Stimulated activated naive CD8-positive, alpha-beta T cell treated with anti-CD3 and anti-CD28 coated beads, Interleukin-15, Interleukin-2, amounts not matched to agents 100 ng/mL and 50 ng/mL, for 24 hours (primary cell): ENCODE measurements around the gene ZNF317.
A peak's percentile ranks its signal among the peaks of the same experiment; 100 is the strongest.
"Not testable (repeated sequence)": the region's sequence is repeated elsewhere in the genome, so short reads cannot be mapped to it uniquely, and the experiment has no call there.

Experiments used
- H3K27ac Mint-ChIP-seq: one replicate; pipeline ENCODE4 v1.8.0; 2021; ENCODE audit warnings: mild to moderate bottlenecking, mixed read lengths
- H3K27me3 Mint-ChIP-seq: one replicate; pipeline ENCODE4 v1.8.0; 2021; ENCODE audit warnings: mixed read lengths
- H3K36me3 Mint-ChIP-seq: one replicate; pipeline ENCODE4 v1.8.0; 2021; ENCODE audit warnings: low read depth, mixed read lengths
- H3K4me1 Mint-ChIP-seq: one replicate; pipeline ENCODE4 v1.8.0; 2021; ENCODE audit warnings: low read depth, mixed read lengths
- H3K4me3 Mint-ChIP-seq: one replicate; pipeline ENCODE4 v1.8.0; 2021; ENCODE audit warnings: mild to moderate bottlenecking, mixed read lengths
- H3K9me3 Mint-ChIP-seq: one replicate; pipeline ENCODE4 v1.8.0; 2021; ENCODE audit warnings: mixed read lengths

The ZNF317 gene

DNA sequence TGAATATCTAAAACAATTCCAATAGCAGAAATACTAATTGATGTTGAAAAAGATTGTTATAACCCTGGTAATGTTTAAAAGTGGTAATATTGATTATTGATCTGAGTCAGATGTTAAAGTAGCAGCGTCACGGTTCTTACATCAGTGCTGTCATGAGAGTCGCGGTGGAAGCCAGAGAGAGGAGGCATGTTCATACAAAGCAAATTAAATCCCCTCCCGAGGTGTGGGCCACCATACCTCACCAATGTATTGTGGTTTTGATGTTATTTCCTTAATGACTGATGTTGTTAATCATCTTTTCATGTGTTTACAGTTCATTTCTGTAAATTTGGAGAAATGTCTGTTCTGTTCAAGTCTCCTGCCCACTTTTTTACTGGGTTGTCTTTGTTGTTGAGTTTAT is 11.2 kb downstream of the ZNF317 start:
- Mint-ChIP-seq H3K27ac (no peak overlapping the region), H3K4me3 (no peak overlapping the region), H3K4me1 (peaks cover 81% of the 10 kb centered on the region), H3K9me3 (peaks cover 22% of the 10 kb centered on the region), H3K27me3 (no peaks in the 10 kb centered on the region), H3K36me3 (peaks cover 96% of the 10 kb centered on the region)

DNA sequence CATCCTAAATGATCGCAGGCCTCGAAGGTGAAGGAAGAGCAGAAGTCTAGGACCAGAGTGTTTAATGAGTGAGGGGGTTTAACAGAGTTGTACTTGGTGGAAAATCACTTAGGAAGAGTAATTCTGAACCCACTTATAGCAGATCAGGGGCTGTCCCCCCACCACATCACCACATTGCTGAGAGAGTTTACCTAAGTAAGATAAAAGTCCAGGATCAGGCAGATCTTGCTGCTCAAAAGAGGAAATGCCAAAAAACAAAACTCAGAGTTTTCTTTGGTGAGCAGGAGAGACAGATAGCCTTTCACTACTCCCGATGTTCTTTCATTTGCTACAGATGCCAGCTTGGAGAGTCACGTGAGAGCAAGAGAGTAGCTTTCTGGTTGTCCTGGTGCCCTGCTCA is 15.4 kb downstream of the ZNF317 start:
- H3K27ac Mint-ChIP-seq: peak overlapping the region; percentile 42
- peaks cover 45% of the 10 kb centered on the region for H3K4me1 Mint-ChIP-seq
- peaks cover 14% of the 10 kb centered on the region for H3K9me3 Mint-ChIP-seq
- H3K27me3 Mint-ChIP-seq: no peaks in the 10 kb centered on the region
- H3K36me3 Mint-ChIP-seq: peaks cover 100% of the 10 kb centered on the region
- H3K4me3 Mint-ChIP-seq: no peak overlapping the region

DNA sequence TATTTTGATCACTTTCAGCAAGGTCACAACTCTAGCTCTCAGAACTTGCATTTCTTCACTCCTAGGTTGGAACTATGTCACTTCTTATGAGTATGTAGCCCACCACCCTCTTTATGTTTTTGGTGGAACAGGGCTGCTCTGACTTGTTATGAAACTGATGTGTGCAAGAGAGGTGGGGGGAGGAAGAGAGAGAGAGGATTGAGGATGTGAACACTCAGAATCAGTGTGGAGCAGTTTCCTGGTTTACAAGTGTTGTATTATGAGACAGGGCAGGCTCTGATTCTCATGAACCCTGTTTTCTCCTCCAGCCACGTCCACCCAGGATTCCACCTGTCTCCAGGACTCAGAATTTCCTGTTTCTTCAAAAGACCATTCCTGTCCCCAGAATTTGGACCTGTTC is 16.1 kb downstream of the ZNF317 start:
- peaks cover 100% of the 10 kb centered on the region for H3K36me3 Mint-ChIP-seq
- H3K4me3 Mint-ChIP-seq: no peak overlapping the region
- H3K4me1 Mint-ChIP-seq: peaks cover 38% of the 10 kb centered on the region

DNA sequence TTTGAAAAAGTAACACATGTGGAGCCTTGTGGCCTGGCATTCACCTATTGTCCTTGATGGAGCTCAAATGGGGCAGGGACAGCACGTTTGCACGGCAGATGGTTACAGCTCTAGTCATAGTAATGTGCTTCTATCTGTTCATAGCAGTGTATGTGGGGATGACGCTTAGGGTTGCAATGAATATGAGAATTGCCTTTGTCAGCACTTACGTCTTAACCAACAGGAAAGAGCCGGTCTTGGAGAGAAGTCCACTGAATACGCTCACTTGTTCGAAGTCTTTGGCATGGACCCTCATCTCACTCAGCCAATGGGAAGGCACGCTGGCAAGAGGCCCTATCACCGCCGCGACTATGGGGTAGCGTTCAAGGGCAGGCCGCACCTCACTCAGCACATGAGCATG is 19.7 kb downstream of the ZNF317 start:
- H3K36me3 Mint-ChIP-seq: peaks cover 98% of the 10 kb centered on the region

More for the DNA sequence above, 16.1 kb downstream of the ZNF317 start:
- Mint-ChIP-seq H3K9me3 (peaks cover 13% of the 10 kb centered on the region), H3K27ac (no peak overlapping the region), H3K27me3 (no peaks in the 10 kb centered on the region)

DNA sequence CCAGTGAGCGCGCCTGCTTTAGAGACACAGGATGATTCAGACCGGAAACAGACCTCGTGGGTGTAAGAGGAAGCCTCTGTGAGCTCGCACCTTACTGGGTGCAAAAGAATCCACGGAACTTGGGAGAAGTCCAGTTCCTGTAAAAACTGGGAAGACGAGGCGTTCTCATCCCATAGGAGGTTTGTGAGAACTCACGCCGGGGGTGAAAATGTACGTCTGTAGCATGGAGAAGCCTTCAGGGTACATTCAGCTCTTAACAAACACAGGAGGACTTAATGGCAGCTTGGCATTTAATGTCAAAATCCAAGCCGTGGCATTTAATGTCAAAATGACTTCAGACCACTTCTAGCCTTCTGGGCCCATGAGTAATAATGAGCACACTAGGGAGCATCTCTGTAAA is 21.2 kb downstream of the ZNF317 start:
- Mint-ChIP-seq H3K27me3 (no peaks in the 10 kb centered on the region), H3K4me1 (no peaks in the 10 kb centered on the region), H3K27ac (no peak overlapping the region), H3K9me3 (peaks cover 19% of the 10 kb centered on the region), H3K36me3 (peaks cover 97% of the 10 kb centered on the region), H3K4me3 (no peak overlapping the region)

More for the DNA sequence above, 19.7 kb downstream of the ZNF317 start:
- Mint-ChIP-seq H3K27me3 (no peaks in the 10 kb centered on the region), H3K27ac (no peak overlapping the region), H3K9me3 (peaks cover 15% of the 10 kb centered on the region), H3K4me1 (peaks cover 14% of the 10 kb centered on the region), H3K4me3 (no peak overlapping the region)

- Mint-ChIP-seq H3K4me1 (no peaks in the 10 kb centered on the region), H3K27me3 (no peaks in the 10 kb centered on the region)
Measured at GRCh38 chr19:9165261-9165660, 25.1 kb downstream of the ZNF317 start.

GRCh38 chr19:9166846-9167245 is 26.6 kb downstream of the ZNF317 start:
- Mint-ChIP-seq H3K27ac (no peak overlapping the region), H3K4me3 (no peak overlapping the region), H3K4me1 (no peaks in the 10 kb centered on the region), H3K27me3 (no peaks in the 10 kb centered on the region), H3K36me3 (peaks cover 52% of the 10 kb centered on the region), H3K9me3 (peaks cover 6% of the 10 kb centered on the region)

More at GRCh38 chr19:9165261-9165660, 25.1 kb downstream of the ZNF317 start:
- peaks cover 68% of the 10 kb centered on the region for H3K36me3 Mint-ChIP-seq
- H3K4me3 Mint-ChIP-seq: no peak overlapping the region
- no peak overlapping the region for H3K27ac Mint-ChIP-seq
- peaks cover 19% of the 10 kb centered on the region for H3K9me3 Mint-ChIP-seq

DNA sequence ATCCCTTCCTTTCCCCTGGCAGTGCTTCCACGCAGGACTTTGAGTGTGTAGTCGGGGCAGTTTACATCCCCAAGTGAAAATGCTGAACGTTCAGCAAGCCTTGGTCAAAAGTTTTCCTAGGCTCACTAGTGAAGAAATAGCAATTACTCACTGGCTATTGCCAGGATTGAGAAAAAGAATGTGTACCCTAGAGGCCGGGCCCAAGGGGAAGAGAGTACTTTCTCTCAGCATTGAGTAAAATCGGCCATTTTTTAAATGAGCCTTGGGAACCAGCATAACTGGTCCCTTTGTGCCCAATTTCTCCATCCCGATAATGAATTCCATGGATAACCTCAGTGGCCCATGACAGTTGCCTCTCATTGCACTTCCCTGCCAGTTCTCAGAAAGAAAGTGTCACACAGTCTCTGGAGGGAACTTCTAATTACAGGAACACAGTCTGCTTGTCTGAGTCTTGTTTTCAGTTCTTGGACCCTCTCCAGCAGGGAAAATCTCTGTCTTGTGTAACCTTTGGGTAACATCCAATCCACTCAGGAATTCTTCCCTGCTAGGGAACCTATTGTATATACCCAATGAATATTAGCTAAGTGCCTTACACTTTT is 31.3 kb downstream of the ZNF317 start:
- H3K9me3 Mint-ChIP-seq: no peaks in the 10 kb centered on the region
- H3K27ac Mint-ChIP-seq: no peak overlapping the region
- H3K27me3 Mint-ChIP-seq: no peaks in the 10 kb centered on the region
- H3K4me3 Mint-ChIP-seq: no peak overlapping the region
- H3K4me1 Mint-ChIP-seq: no peaks in the 10 kb centered on the region
- peaks cover 9% of the 10 kb centered on the region for H3K36me3 Mint-ChIP-seq

GRCh38 chr19:9175326-9175725 is 35.1 kb downstream of the ZNF317 start:
- peaks cover 4% of the 10 kb centered on the region for H3K27me3 Mint-ChIP-seq
- no peaks in the 10 kb centered on the region for H3K36me3 Mint-ChIP-seq
- H3K9me3 Mint-ChIP-seq: no peaks in the 10 kb centered on the region
- H3K4me3 Mint-ChIP-seq: no peak overlapping the region
- H3K27ac Mint-ChIP-seq: no peak overlapping the region
- H3K4me1 Mint-ChIP-seq: no peaks in the 10 kb centered on the region

DNA sequence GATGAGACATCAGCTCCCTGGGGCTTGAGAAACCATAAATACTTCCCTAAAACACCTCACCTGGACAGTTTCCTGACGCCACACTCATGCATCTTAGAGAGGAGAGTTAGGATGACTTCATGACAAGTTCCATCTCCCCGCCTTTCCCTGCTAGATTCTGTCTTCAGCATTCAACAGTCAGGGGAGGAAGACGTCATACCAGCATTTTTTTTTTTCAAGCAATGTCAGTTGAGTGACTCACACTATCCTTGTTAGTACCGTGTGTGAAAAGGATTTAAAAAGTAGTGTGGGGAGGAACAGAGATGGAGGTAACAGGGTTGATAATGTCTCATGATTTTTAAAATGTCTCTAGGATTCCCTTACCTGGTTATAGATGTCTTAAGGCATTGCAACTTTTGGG is 38.7 kb downstream of the ZNF317 start, which contains the start of gene OR7D2:
Gene OR7D2 (plus strand): TSS at position 79 of the 400 bp plus-strand sequence. CDS start 6,803 bp downstream, outside the sequence.
- H3K36me3 Mint-ChIP-seq: no peaks in the 10 kb centered on the region
- H3K27ac Mint-ChIP-seq: no peak within 1 kb of the TSS
- peaks cover 4% of the 10 kb centered on the region for H3K27me3 Mint-ChIP-seq
- no peaks in the 10 kb centered on the region for H3K9me3 Mint-ChIP-seq
- H3K4me1 Mint-ChIP-seq: no peaks in the 10 kb centered on the region
- H3K4me3 Mint-ChIP-seq: no peak within 1 kb of the TSS

DNA sequence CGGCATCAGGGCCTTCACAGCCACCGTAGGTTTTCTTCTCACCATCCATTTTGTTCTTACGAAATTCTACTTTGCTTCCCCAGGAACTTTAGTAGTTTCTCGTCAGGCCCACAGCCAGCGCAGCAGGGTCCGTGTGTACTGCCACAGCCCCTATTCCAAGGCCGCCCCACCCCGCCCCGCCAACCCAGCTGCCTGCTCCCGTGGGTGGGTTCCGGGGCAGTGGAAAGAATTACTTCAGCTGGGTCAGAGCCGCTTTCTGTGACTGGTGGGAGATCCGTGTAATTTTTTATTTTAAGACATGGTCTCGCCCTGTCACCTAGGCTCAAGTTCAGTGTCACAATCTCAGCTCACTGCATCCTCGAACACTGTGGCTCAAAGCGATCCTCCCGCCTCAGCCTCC is 42.8 kb downstream of the ZNF317 start:
- H3K9me3 Mint-ChIP-seq: no peaks in the 10 kb centered on the region
- no peak overlapping the region for H3K4me3 Mint-ChIP-seq
- H3K4me1 Mint-ChIP-seq: no peaks in the 10 kb centered on the region
- H3K27me3 Mint-ChIP-seq: peaks cover 2% of the 10 kb centered on the region
- H3K27ac Mint-ChIP-seq: no peak overlapping the region
- no peaks in the 10 kb centered on the region for H3K36me3 Mint-ChIP-seq

GRCh38 chr19:9187191-9187590 is 47.0 kb downstream of the ZNF317 start:
- Mint-ChIP-seq H3K4me1 (no peaks in the 10 kb centered on the region), H3K9me3 (no peaks in the 10 kb centered on the region)

DNA sequence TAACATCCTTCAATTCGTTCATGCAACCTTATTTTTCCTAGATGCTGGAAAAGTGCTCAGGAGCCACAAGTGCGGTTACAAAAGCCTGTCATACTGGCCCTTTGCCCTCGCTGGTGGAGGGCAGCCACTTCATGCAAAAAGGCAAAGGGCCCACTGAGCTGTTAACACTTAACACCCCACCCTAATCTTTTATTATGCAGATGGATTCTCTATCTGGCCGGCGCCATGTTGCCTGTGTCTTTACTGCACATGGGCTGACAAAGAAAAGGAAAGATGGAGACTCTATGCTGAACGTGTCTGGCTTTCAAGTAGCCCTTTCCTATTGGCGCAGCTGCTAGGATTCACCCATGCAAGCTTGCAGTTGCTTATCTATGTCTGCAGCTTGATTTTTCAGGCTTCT is 49.3 kb downstream of the ZNF317 start:
- Mint-ChIP-seq H3K4me3 (no peak overlapping the region), H3K27me3 (peaks cover 20% of the 10 kb centered on the region), H3K27ac (no peak overlapping the region), H3K9me3 (no peaks in the 10 kb centered on the region), H3K4me1 (no peaks in the 10 kb centered on the region), H3K36me3 (no peaks in the 10 kb centered on the region)

More at GRCh38 chr19:9187191-9187590, 47.0 kb downstream of the ZNF317 start:
- Mint-ChIP-seq H3K27me3 (peaks cover 9% of the 10 kb centered on the region), H3K4me3 (no peak overlapping the region), H3K36me3 (no peaks in the 10 kb centered on the region), H3K27ac (no peak overlapping the region)

DNA sequence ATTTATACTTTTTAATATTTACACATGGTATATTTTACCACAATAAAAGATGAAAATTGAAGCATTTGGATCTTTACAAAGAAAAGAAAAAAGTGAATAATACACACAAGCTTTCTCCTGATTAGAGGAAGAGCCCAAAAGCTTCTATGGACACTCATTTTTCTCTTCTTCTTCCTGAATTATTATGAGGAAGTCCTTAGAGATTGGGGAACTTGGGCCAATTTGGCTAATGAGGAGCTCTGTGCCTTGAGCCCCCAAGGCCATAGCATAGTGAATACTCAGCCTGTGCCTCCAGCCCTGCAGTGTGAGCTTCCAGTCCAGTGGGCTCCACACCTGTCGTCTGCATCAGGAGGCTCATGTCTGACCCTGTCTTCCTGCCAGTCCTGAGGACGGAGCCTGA is 57.8 kb downstream of the ZNF317 start:
- H3K27ac Mint-ChIP-seq, H3K4me1 Mint-ChIP-seq, H3K36me3 Mint-ChIP-seq, H3K9me3 Mint-ChIP-seq, H3K4me3 Mint-ChIP-seq: not testable (repeated sequence)
- H3K27me3 Mint-ChIP-seq: peaks cover 29% of the 10 kb centered on the region

DNA sequence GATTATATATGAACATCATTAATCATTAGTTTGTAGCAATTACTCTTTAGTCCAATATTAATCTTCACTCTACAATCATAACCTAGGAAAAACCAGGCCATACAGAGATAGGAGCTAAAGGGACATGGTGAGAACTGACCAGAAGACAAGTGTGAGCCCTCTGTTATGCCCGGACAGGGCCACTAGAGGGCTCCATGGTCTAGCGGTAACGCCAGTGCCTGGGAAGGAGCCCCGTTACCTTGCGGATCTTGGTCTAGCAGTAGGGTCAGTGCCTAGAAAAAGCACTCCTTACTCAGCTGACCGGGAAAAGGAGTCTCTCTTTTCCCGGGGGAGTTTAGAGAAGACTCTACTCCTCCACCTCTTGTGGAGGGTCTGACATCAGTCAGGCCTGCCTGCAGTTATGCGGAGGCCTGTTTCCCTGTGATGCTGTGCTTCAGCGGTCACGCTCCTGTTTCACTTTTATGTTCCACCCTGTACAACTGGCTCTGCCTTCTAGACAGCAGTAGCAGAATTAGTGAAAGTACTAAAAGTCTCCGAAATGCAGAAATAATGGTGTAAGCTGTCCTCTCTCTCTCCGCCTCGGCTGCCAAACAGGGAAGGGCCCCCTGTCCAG is 65.4 kb downstream of the ZNF317 start:
- Mint-ChIP-seq H3K4me3 (peak overlapping the region; percentile 32), H3K4me1 (no peaks in the 10 kb centered on the region)

More for the DNA sequence above, 65.4 kb downstream of the ZNF317 start:
- Mint-ChIP-seq H3K36me3 (no peaks in the 10 kb centered on the region), H3K27ac (no peak overlapping the region), H3K9me3 (no peaks in the 10 kb centered on the region), H3K27me3 (peaks cover 3% of the 10 kb centered on the region)
